Omental fat pad (tissue), 4 donors: ENCODE results near the gene EXTL1. TPM values are rescaled to one million over a fixed set of nuclear protein-coding genes. Genes with fewer than 3 reads are reported as not detected.

ENCODE experiments used
- ATAC-seq: fragments of 150-250 bp; one replicate; pipeline ENCODE4 v1.9.1; 2016; ENCODE audit warnings: mild to moderate bottlenecking, moderate library complexity; ENCODE audit not compliant: low FRiP score
- DNase-seq: peaks from one replicate; pipeline ENCODE4 v3.0.0-alpha.2; 2019; ENCODE audit warnings: low spot score
- CTCF ChIP-seq, 3 donors: fragments of 450-650 bp; IDR thresholded peaks; one replicate each; pipeline ENCODE4 v1.5.1; 2016 to 2017; ENCODE audit warnings: antibody characterized with exemption in 3 of 3, mild to moderate bottlenecking in 3 of 3, moderate library complexity in 2 of 3
- total RNA-seq, 4 donors: library from RNA; depleted of rRNA; stranded (reverse); fragments of >200 nt; gene quantifications; one replicate each; pipeline ENCODE4 v1.1.0, GENCODE V29; 2016

EXTL1 gene
- total RNA-seq, 4 donors from 2014 or later = 0.65 TPM; not detected in 3

GRCh38 chr1:26077524-26077923 lies 55.9 kb downstream of the EXTL1 start:
- no peak for ATAC-seq
- TF ChIP-seq CTCF (IDR thresholded peaks at IDR 0.05) = no peak
- DNase-seq = no peak

- ATAC-seq (no peak), DNase-seq (no peak)
- TF ChIP-seq CTCF (IDR thresholded peaks at IDR 0.05) = no peak
Observed at GRCh38 chr1:26078286-26079177, 57.0 kb downstream of the EXTL1 start.

GRCh38 chr1:26079178-26079563 lies 57.6 kb downstream of the EXTL1 start:
- no peak for DNase-seq
- no peak for TF ChIP-seq CTCF (IDR thresholded peaks at IDR 0.05)
- ATAC-seq = no peak

- TF ChIP-seq CTCF (IDR thresholded peaks at IDR 0.05) = no peak
- no peak for ATAC-seq
- no peak for DNase-seq
Observed at GRCh38 chr1:26079960-26080814, 58.6 kb downstream of the EXTL1 start.

GRCh38 chr1:26081267-26082019 lies 59.9 kb downstream of the EXTL1 start:
- no peak for TF ChIP-seq CTCF (IDR thresholded peaks at IDR 0.05)
- ATAC-seq (no peak), DNase-seq (no peak)

GRCh38 chr1:26082020-26082350 lies 60.4 kb downstream of the EXTL1 start:
- no peak for TF ChIP-seq CTCF (IDR thresholded peaks at IDR 0.05)
- ATAC-seq (no peak), DNase-seq (no peak)
